ENCODE measurements around the gene WASHC2A.
"Not testable (repeated sequence)": the region's sequence is repeated elsewhere in the genome, so short reads cannot be mapped to it uniquely, and the experiment has no call there.

DNA sequence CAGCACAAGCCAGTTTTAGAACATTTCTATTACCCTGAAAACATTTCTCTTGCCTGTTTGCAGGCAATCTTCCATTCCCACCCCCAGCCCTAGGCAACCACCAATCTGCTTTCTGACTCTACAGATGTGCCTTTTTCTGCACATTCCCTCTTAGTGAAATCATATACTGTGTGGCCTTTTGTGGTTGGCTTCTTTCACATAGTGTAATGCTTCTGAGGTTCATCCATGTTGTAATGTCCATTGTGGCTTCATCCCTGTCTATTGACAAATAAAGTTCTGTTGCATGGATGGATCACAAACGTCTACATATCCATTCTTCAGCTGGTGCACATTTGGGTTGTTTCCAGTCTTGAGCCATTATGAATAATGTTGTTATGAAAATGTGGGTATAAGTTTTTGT is 77.8 kb downstream of the WASHC2A start:
- TF ChIP-seq, protein P1, sequence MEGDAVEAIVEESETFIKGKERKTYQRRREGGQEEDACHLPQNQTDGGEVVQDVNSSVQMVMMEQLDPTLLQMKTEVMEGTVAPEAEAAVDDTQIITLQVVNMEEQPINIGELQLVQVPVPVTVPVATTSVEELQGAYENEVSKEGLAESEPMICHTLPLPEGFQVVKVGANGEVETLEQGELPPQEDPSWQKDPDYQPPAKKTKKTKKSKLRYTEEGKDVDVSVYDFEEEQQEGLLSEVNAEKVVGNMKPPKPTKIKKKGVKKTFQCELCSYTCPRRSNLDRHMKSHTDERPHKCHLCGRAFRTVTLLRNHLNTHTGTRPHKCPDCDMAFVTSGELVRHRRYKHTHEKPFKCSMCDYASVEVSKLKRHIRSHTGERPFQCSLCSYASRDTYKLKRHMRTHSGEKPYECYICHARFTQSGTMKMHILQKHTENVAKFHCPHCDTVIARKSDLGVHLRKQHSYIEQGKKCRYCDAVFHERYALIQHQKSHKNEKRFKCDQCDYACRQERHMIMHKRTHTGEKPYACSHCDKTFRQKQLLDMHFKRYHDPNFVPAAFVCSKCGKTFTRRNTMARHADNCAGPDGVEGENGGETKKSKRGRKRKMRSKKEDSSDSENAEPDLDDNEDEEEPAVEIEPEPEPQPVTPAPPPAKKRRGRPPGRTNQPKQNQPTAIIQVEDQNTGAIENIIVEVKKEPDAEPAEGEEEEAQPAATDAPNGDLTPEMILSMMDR (IDR thresholded peaks at IDR 0.05), result not testable (repeated sequence)
- not testable (repeated sequence) for TF ChIP-seq POLR2A (IDR thresholded peaks at IDR 0.05)

Measured in breast epithelium (tissue), 3 donors.